Osteoblast (primary cell): ENCODE data around the gene SLC43A1. TPM values are rescaled to one million over a fixed set of nuclear protein-coding genes. Genes with fewer than 3 reads are reported as not detected.

Experiments used
- DNase-seq: peaks from one replicate; pipeline ENCODE4 v3.0.0; 2011; ENCODE audit warnings: low spot score, mixed read lengths; ENCODE audit not compliant: insufficient read length; ENCODE audit errors: missing footprints
- H2AFZ ChIP-seq: 2 replicates; pipeline ENCODE4 v1.6.0; 2011; ENCODE audit warnings: mild to moderate bottlenecking, low read length
- H3K27ac ChIP-seq: 2 replicates; pipeline ENCODE4 v1.5.1; 2011; ENCODE audit warnings: mild to moderate bottlenecking, low read depth, low read length, moderate library complexity
- H3K27me3 ChIP-seq: 2 replicates; pipeline ENCODE4 v1.6.0; 2012; ENCODE audit warnings: mild to moderate bottlenecking, control low read depth, inconsistent platforms, low read length, moderate library complexity; ENCODE audit not compliant: insufficient read depth
- H3K36me3 ChIP-seq: 2 replicates; pipeline ENCODE4 v1.5.1; 2011; ENCODE audit warnings: mild to moderate bottlenecking, low read length, control low read depth, moderate library complexity; ENCODE audit not compliant: insufficient read depth
- H3K4me1 ChIP-seq: 2 replicates; pipeline ENCODE4 v1.5.1; 2011; ENCODE audit warnings: mild to moderate bottlenecking, low read length, control low read depth, moderate library complexity; ENCODE audit not compliant: insufficient read depth
- H3K4me2 ChIP-seq: 2 replicates; pipeline ENCODE4 v1.6.0; 2011; ENCODE audit warnings: mild to moderate bottlenecking, low read length; ENCODE audit not compliant: insufficient read depth
- H3K4me3 ChIP-seq: fragments of 200-600 bp; sonication (generic); 3 replicates; pipeline ENCODE4 v1.5.1; 2012; ENCODE audit warnings: mild to moderate bottlenecking, low read length, inconsistent platforms; ENCODE audit not compliant: insufficient read depth
- H3K79me2 ChIP-seq: 2 replicates; pipeline ENCODE4 v1.6.0; 2012; ENCODE audit warnings: mild to moderate bottlenecking, low read length, control low read depth, inconsistent platforms; ENCODE audit not compliant: insufficient read depth
- H3K9me3 ChIP-seq: 2 replicates; pipeline ENCODE4 v1.5.1; 2011; ENCODE audit warnings: low read depth, low read length, control low read depth
- H4K20me1 ChIP-seq: 2 replicates; pipeline ENCODE4 v1.6.0; 2012; ENCODE audit warnings: mild to moderate bottlenecking, low read length, control low read depth; ENCODE audit not compliant: insufficient read depth
- total RNA-seq: library from RNA; depleted of rRNA; stranded (reverse); fragments of >200 nt; gene quantifications from 2 replicates; pipeline ENCODE4 v1.2.3, GENCODE V29; 2012
- TF ChIP-seq, protein P1 (sequence below): IDR thresholded peaks from 2 replicates; pipeline ENCODE4 v1.5.1; 2011; ENCODE audit warnings: mild to moderate bottlenecking, low read depth, low read length, moderate library complexity; ENCODE audit errors: extremely low read depth

SLC43A1 gene
- total RNA-seq, 1 donor, result 18.5 TPM

DNA sequence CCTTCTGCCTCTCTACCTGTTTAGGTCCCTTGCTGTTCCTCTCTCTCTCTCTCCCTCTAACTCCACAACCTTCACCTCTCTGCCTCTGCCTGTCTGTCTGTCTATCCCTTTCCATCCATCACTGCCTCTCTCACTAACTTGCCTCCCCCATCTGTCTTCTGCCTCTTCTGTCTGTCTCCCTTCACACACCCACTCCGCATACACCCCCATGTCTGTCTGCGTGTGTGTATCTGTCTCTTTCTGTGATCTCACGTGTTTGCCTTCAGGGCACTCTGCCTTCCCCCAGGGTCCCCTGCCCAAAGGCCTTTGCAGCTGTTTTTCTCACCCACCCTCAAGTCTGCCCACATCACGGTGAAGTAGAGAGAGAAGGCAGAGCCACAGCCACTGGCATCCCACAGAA is 47.2 kb downstream of the SLC43A1 start:
- H3K4me3 ChIP-seq, result no peak overlapping the region
- H3K79me2 ChIP-seq, result no peaks in the 10 kb centered on the region
- TF ChIP-seq, protein P1, sequence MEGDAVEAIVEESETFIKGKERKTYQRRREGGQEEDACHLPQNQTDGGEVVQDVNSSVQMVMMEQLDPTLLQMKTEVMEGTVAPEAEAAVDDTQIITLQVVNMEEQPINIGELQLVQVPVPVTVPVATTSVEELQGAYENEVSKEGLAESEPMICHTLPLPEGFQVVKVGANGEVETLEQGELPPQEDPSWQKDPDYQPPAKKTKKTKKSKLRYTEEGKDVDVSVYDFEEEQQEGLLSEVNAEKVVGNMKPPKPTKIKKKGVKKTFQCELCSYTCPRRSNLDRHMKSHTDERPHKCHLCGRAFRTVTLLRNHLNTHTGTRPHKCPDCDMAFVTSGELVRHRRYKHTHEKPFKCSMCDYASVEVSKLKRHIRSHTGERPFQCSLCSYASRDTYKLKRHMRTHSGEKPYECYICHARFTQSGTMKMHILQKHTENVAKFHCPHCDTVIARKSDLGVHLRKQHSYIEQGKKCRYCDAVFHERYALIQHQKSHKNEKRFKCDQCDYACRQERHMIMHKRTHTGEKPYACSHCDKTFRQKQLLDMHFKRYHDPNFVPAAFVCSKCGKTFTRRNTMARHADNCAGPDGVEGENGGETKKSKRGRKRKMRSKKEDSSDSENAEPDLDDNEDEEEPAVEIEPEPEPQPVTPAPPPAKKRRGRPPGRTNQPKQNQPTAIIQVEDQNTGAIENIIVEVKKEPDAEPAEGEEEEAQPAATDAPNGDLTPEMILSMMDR, result no peak
- no peak overlapping the region for H3K27ac ChIP-seq
- H3K4me2 ChIP-seq, result no peak overlapping the region
- DNase-seq, result peak; percentile 75
- H3K27me3 ChIP-seq, result no peaks in the 10 kb centered on the region
- H4K20me1 ChIP-seq, result no peaks in the 10 kb centered on the region
- no peaks in the 10 kb centered on the region for H3K9me3 ChIP-seq
- H3K4me1 ChIP-seq, result no peaks in the 10 kb centered on the region
- H2AFZ ChIP-seq, result no peak overlapping the region
- H3K36me3 ChIP-seq, result no peaks in the 10 kb centered on the region

DNA sequence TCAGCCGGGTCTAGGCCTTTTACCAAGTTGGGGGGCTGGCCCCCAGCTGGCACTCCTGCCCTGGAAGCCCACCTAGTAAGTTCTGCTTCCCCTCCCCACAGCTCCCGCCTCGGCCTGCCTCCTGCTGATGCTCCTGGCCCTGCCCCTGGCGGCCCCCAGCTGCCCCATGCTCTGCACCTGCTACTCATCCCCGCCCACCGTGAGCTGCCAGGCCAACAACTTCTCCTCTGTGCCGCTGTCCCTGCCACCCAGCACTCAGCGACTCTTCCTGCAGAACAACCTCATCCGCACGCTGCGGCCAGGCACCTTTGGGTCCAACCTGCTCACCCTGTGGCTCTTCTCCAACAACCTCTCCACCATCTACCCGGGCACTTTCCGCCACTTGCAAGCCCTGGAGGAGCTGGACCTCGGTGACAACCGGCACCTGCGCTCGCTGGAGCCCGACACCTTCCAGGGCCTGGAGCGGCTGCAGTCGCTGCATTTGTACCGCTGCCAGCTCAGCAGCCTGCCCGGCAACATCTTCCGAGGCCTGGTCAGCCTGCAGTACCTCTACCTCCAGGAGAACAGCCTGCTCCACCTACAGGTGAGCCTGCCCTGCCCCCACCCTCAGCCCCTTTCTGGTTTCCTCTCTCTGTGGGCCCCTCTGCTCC is 47.9 kb downstream of the SLC43A1 start:
- H3K36me3 ChIP-seq, result no peaks in the 10 kb centered on the region
- no peak overlapping the region for H3K27ac ChIP-seq
- no peaks in the 10 kb centered on the region for H4K20me1 ChIP-seq
- no peaks in the 10 kb centered on the region for H3K9me3 ChIP-seq
- no peaks in the 10 kb centered on the region for H3K79me2 ChIP-seq
- no peak overlapping the region for H3K4me3 ChIP-seq
- H3K4me2 ChIP-seq, result no peak overlapping the region
- H3K27me3 ChIP-seq, result peaks cover 5% of the 10 kb centered on the region
- TF ChIP-seq, protein P1, result no peak
- H3K4me1 ChIP-seq, result no peaks in the 10 kb centered on the region
- no peak for DNase-seq
- H2AFZ ChIP-seq, result no peak overlapping the region

- no peaks in the 10 kb centered on the region for H3K4me1 ChIP-seq
- no peak overlapping the region for H3K4me3 ChIP-seq
- H3K9me3 ChIP-seq, result no peaks in the 10 kb centered on the region
- H3K27me3 ChIP-seq, result peaks cover 13% of the 10 kb centered on the region
- H3K36me3 ChIP-seq, result no peaks in the 10 kb centered on the region
- no peaks in the 10 kb centered on the region for H3K79me2 ChIP-seq
- H2AFZ ChIP-seq, result no peak overlapping the region
- H3K4me2 ChIP-seq, result no peak overlapping the region
- TF ChIP-seq, protein P1, result no peak
- H4K20me1 ChIP-seq, result no peaks in the 10 kb centered on the region
- H3K27ac ChIP-seq, result no peak overlapping the region
- peak; percentile 61 for DNase-seq
These were observed 48.8 kb downstream of the SLC43A1 start for GRCh38 chr11:57466680-57467079.

GRCh38 chr11:57464539-57465181 is 50.8 kb downstream of the SLC43A1 start:
- Histone ChIP-seq H3K4me2 (no peak overlapping the region), H2AFZ (no peak overlapping the region), H3K27ac (no peak overlapping the region), H3K9me3 (no peaks in the 10 kb centered on the region), H3K79me2 (no peaks in the 10 kb centered on the region), H3K27me3 (peaks cover 26% of the 10 kb centered on the region), H3K4me3 (no peak overlapping the region), H3K4me1 (no peaks in the 10 kb centered on the region), H3K36me3 (no peaks in the 10 kb centered on the region), H4K20me1 (no peaks in the 10 kb centered on the region)
- peak; percentile 86 for DNase-seq
- TF ChIP-seq, protein P1, result no peak
